Activated T-helper 2 cell treated with anti-CD3 and anti-CD28 coated beads, Interferon-gamma antibody, Interleukin-2, Interleukin-4, amounts not matched to agents 10 μg/mL and 5 μg/mL and 100 μg/mL, durations not matched to agents 14 hours and 24 hours and 36 hours (primary cell): ENCODE data around the gene ADAM20. TPM values are rescaled to one million over a fixed set of nuclear protein-coding genes. Genes with fewer than 3 reads are reported as not detected.

ENCODE experiments used
- DNase-seq: peaks from one replicate; pipeline ENCODE4 v3.0.0; 2021; ENCODE audit warnings: low spot score
- H3K27ac Mint-ChIP-seq: one replicate; pipeline ENCODE4 v1.8.0; 2021; ENCODE audit warnings: mixed read lengths
- H3K27me3 Mint-ChIP-seq: one replicate; pipeline ENCODE4 v1.8.0; 2021; ENCODE audit warnings: low read depth, mixed read lengths
- H3K36me3 Mint-ChIP-seq: one replicate; pipeline ENCODE4 v1.8.0; 2021; ENCODE audit warnings: low read depth, mixed read lengths
- H3K4me1 Mint-ChIP-seq: one replicate; pipeline ENCODE4 v1.8.0; 2021; ENCODE audit warnings: low read depth, mixed read lengths
- H3K4me3 Mint-ChIP-seq: one replicate; pipeline ENCODE4 v1.8.0; 2021; ENCODE audit warnings: low read depth, mild to moderate bottlenecking, moderate library complexity, mixed read lengths
- H3K9me3 Mint-ChIP-seq: one replicate; pipeline ENCODE4 v1.8.0; 2021; ENCODE audit warnings: mixed read lengths
- intact Hi-C: fragments of 100-400 bp; cut with micrococcal nuclease; formaldehyde crosslinking; loops from one replicate; pipeline ENCODE4 v1.15.1; 2023
- total RNA-seq: library from RNA; stranded (reverse); gene quantifications from 2 replicates; pipeline ENCODE4 v1.2.3, GENCODE V29; 2022

The ADAM20 gene
- 0.25 and 0.39 TPM in 2 replicates for total RNA-seq

DNA sequence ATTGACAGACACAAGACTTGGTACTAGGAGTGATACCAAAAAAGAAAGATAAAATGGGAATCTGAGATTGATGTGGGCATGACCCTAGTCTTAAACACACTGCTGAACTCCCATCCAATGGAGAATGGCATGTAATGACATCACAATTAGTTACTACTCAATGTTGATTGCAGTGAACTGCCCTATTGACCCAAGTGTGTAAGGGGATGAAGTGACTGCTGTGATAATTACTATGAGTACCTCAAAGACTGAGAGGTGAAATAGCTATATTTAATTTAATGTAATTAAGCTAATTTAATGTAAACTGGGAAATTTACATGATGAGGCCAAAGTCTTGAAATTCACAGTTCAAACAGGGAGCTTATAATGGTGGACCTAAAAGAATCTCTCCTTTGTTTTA is at the start of gene ADAM20:
Gene ADAM20 (minus strand): TSS at position 101 of the 400 bp plus-strand sequence. CDS start 10,247 bp downstream, outside the sequence.
- Mint-ChIP-seq H3K27ac (no peak within 1 kb of the TSS), H3K27me3 (no peaks in the 10 kb centered on the region), H3K4me1 (peaks cover 23% of the 10 kb centered on the region), H3K4me3 (no peak within 1 kb of the TSS), H3K36me3 (peaks cover 42% of the 10 kb centered on the region), H3K9me3 (peaks cover 36% of the 10 kb centered on the region)
- intact Hi-C loops = no loop called here
- DNase-seq = no peak

DNA sequence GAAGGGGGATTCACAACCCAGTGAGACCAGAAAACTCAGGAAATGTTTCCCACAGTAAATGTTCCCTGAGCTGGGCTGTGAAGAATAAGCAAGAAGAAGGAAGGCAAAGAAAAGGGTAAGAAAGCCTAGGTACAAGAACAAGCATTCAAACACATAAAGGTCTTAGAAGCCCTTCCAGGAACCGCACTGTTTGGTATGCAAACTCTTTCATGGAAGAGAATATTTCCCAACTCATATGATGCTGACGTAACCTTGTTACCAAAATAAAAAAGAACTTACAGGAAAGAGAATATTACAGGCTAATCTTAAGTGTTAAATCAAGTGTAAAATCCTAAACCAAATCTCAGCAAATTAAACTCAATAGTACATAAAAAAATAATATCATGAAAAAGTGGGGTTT is 42.1 kb upstream of the ADAM20 start:
- intact Hi-C loops = no loop called here
- no peak for DNase-seq
- Mint-ChIP-seq H3K36me3 (peaks cover 41% of the 10 kb centered on the region), H3K4me1 (no peaks in the 10 kb centered on the region), H3K27ac (no peak overlapping the region), H3K27me3 (no peaks in the 10 kb centered on the region), H3K9me3 (peaks cover 19% of the 10 kb centered on the region), H3K4me3 (no peak overlapping the region)

DNA sequence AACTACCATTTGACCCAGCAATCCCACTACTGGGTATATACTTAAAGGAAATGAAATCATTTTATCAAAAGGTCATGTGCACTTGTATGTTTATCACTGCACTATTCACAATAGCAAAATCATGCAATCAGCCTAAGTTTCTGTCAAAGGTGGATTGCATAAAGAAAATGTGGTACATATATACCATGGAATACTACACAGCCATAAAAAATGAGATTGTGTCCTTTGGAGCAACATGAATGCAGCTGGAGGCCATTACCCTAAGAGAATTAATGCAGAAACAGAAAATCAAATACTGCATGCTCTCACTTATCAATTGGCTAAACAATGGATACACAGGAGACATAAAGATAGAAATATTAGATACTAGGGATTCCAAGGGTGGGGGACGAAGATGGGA is 38.2 kb upstream of the ADAM20 start:
- intact Hi-C loops = no loop called here
- Mint-ChIP-seq H3K27me3 (no peaks in the 10 kb centered on the region), H3K4me3 (no peak overlapping the region), H3K4me1 (no peaks in the 10 kb centered on the region), H3K9me3 (peaks cover 26% of the 10 kb centered on the region), H3K36me3 (peaks cover 49% of the 10 kb centered on the region), H3K27ac (no peak overlapping the region)
- DNase-seq = no peak

DNA sequence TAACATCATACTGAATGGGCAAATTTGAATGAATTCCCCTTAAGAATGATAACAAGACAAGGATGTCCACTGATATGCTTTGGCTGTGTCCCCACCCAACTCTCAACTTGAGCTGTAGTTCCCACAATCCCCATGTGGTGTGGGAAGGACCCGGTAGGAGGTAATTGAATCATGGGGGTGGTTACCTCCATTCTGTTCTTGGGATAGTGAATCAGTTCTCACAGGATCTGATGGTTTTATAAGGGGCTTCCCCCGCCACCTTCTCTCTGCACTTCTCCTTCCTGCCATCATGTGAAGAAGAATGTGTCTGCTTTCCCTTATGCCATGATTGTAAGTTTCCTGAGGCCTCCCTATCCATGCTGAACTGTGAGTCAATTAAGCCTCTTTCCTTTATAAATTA is 36.3 kb upstream of the ADAM20 start:
- H3K27me3 Mint-ChIP-seq = no peaks in the 10 kb centered on the region
- H3K4me3 Mint-ChIP-seq = no peak overlapping the region
- DNase-seq = no peak
- H3K9me3 Mint-ChIP-seq = peaks cover 29% of the 10 kb centered on the region
- H3K27ac Mint-ChIP-seq = no peak overlapping the region
- peaks cover 3% of the 10 kb centered on the region for H3K4me1 Mint-ChIP-seq
- intact Hi-C loops = no loop called here
- peaks cover 64% of the 10 kb centered on the region for H3K36me3 Mint-ChIP-seq

DNA sequence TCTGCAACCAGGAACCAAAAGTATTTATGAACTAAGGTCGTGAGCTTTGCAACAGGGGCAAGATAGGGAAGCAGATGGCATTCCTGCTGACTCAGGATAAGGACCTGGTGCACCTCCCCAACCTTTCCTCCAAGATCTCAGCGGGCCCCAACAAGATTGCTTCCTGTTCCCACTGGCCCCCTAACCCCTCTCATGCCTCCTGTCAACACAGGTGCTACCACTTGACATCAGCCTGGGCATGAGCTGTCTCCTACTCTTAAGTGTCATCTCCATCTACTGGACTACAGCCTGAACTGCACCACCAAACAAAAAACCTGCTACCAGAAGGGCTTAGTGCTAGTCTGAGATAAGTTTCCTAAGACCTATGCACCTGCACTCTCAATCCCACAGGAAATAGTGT is 33.0 kb upstream of the ADAM20 start:
- H3K36me3 Mint-ChIP-seq = peaks cover 80% of the 10 kb centered on the region
- DNase-seq = peak; percentile 24
- peaks cover 3% of the 10 kb centered on the region for H3K4me1 Mint-ChIP-seq
- no peaks in the 10 kb centered on the region for H3K27me3 Mint-ChIP-seq
- intact Hi-C loops = no loop called here
- H3K27ac Mint-ChIP-seq = no peak overlapping the region
- no peak overlapping the region for H3K4me3 Mint-ChIP-seq
- peaks cover 42% of the 10 kb centered on the region for H3K9me3 Mint-ChIP-seq

DNA sequence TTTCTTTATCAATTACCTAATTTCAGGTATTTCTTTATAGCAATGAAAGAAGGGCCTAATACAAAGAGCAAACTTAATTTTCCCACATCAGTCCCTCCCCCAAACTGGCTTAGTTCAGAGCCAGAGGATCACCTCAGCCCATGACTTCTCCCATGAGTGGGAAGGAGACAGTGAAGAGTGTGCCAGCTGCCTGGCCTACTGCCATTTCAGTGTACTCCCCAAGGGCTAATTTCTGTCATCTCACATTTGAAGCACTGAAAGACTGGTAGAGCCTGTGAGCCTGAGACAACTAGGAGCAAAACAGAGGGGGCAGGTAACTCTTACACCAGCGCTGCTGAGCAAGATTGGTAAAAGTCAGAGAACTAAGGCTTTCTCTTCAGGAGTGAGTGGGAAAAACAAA is 29.1 kb upstream of the ADAM20 start:
- H3K4me3 Mint-ChIP-seq = no peak overlapping the region
- H3K36me3 Mint-ChIP-seq = peaks cover 81% of the 10 kb centered on the region
- H3K27me3 Mint-ChIP-seq = no peaks in the 10 kb centered on the region
- H3K9me3 Mint-ChIP-seq = peaks cover 49% of the 10 kb centered on the region
- intact Hi-C loops = no loop called here
- H3K27ac Mint-ChIP-seq = no peak overlapping the region
- DNase-seq = no peak
- peaks cover 3% of the 10 kb centered on the region for H3K4me1 Mint-ChIP-seq

DNA sequence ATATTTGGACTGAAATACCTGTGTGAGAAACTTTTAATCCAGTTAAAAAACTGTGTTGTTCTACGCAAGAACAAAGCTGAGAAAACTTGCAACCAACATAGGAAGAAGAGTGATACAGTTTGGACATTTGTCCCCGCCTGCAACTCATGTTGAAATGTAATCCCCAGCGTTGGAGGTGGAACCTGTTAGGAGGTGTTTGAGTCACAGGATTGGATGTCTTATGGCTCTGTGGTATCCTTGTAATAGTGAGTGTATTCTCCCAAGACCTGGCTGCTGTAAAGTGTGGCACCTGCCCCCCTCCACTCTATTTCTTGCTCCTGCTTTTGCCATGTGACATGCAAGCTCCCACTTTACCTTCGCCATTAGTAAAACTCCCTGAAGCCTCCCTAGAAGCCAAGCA is 28.6 kb upstream of the ADAM20 start:
- Mint-ChIP-seq H3K27ac (no peak overlapping the region), H3K4me3 (no peak overlapping the region), H3K4me1 (peaks cover 3% of the 10 kb centered on the region), H3K27me3 (no peaks in the 10 kb centered on the region), H3K36me3 (peaks cover 77% of the 10 kb centered on the region), H3K9me3 (peaks cover 49% of the 10 kb centered on the region)
- no peak for DNase-seq
- intact Hi-C loops = no loop called here

DNA sequence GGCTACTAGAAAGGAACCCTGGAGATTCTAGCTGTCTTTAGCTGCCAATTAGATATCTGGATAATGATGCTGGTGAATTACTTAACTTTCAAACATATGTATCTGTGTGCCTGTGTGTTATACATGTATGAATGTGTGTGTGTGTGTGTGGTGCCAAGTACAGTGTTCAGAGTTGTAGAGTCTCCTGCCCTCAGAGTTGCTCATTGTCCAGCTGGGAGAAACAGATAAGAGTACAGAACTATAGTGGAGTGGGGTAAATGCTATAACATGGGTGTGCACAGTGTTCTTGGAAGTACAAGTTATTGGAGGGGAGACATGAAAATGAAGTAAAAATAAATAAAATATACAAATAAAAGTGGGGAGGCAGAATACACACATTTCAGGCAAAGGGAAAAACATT is 23.6 kb upstream of the ADAM20 start:
- no peak for DNase-seq
- Mint-ChIP-seq H3K9me3 (peaks cover 26% of the 10 kb centered on the region), H3K36me3 (peaks cover 34% of the 10 kb centered on the region), H3K4me3 (no peak overlapping the region), H3K27me3 (no peaks in the 10 kb centered on the region), H3K4me1 (no peaks in the 10 kb centered on the region), H3K27ac (no peak overlapping the region)
- intact Hi-C loops = no loop called here

DNA sequence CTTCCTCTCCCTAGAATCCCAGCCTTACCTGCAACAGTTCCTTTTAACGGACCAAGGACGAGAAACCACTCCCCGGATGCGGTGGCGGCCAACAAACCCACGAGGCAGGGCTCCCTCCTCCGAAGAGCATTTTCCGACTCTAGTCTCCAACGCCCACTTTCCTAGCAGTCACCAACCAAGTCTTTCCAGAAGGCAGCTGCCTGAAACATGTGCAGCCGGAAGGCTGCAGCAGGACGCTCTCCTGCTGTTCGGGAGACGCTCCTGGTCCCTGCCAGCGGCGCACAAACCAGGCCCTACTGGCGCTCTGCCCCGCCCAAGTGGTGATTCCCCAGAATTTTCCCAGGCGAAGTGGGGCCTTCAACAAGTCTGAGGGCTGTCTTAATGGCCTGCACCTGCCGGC is 21.1 kb upstream of the ADAM20 start:
- no peak for DNase-seq
- Mint-ChIP-seq H3K9me3 (peaks cover 4% of the 10 kb centered on the region), H3K4me1 (no peaks in the 10 kb centered on the region), H3K36me3 (peaks cover 10% of the 10 kb centered on the region), H3K27ac (no peak overlapping the region), H3K27me3 (no peaks in the 10 kb centered on the region), H3K4me3 (no peak overlapping the region)
- intact Hi-C loops = no loop called here

DNA sequence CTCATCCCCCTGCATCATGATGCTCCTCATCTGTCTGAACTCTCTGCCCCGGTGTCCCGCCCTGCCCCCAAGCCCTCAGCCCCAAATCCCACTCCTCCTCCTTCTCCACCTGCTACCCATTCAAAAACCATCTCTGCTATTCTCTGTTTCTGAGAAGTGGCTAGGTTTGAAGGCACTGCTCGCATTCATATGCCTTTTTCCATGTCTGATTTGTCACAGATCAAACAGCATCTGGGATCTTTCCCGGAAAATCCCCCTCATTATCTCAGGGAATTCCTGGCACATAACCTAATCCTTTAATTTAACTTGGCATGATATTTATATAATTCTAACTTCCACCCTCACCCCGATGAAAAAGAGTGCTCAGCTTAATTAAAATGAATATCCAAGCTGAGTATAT is 3.3 kb upstream of the ADAM20 start:
- peaks cover 26% of the 10 kb centered on the region for H3K4me1 Mint-ChIP-seq
- peaks cover 27% of the 10 kb centered on the region for H3K9me3 Mint-ChIP-seq
- intact Hi-C loops = no loop called here
- no peak overlapping the region for H3K4me3 Mint-ChIP-seq
- no peak for DNase-seq
- no peaks in the 10 kb centered on the region for H3K27me3 Mint-ChIP-seq
- peaks cover 35% of the 10 kb centered on the region for H3K36me3 Mint-ChIP-seq
- no peak overlapping the region for H3K27ac Mint-ChIP-seq

DNA sequence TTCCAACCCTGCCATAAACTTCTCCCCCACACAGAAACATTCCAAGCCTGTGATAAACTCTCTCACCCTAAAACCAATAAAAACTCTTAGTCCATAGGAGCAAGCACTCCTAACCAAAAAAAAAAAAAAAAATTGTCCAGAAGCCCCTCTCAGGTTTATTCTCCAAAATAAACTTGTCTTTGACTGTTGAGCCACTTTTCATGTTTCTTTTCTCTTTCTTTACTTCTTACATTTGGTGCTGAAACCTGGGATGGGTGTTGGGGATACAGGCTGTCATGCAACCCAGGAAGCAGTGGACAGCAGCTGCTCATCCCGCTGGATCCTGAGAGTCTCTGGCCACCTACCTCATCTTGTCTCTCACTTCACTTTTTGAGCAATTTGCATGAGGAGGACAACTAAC is 2.0 kb upstream of the ADAM20 start:
- Mint-ChIP-seq H3K9me3 (peaks cover 36% of the 10 kb centered on the region), H3K27me3 (no peaks in the 10 kb centered on the region), H3K36me3 (peaks cover 43% of the 10 kb centered on the region), H3K27ac (no peak overlapping the region), H3K4me1 (peaks cover 26% of the 10 kb centered on the region), H3K4me3 (no peak overlapping the region)
- intact Hi-C loops = no loop called here
- no peak for DNase-seq

DNA sequence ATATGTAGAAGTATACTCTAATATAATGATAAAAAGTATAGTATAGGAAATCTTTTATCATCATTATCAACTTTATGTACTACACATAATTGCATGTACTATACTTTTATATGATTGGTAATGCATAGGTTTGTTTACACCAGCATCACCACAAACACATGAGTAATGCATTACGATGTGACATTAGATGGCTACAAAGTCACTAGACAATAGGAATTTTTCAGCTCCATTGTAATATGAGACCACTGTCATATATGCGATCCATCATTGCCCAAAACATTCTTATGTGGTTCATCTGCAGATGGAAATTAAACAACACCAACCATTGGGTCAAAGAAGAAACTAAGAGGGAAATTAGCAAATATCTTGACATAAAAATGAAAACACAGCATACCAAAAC is 4.4 kb downstream of the ADAM20 start:
- intact Hi-C loops = no loop called here
- no peaks in the 10 kb centered on the region for H3K27me3 Mint-ChIP-seq
- H3K27ac Mint-ChIP-seq = no peak overlapping the region
- H3K9me3 Mint-ChIP-seq = peaks cover 12% of the 10 kb centered on the region
- peaks cover 3% of the 10 kb centered on the region for H3K4me1 Mint-ChIP-seq
- no peak for DNase-seq
- peaks cover 13% of the 10 kb centered on the region for H3K36me3 Mint-ChIP-seq
- no peak overlapping the region for H3K4me3 Mint-ChIP-seq

DNA sequence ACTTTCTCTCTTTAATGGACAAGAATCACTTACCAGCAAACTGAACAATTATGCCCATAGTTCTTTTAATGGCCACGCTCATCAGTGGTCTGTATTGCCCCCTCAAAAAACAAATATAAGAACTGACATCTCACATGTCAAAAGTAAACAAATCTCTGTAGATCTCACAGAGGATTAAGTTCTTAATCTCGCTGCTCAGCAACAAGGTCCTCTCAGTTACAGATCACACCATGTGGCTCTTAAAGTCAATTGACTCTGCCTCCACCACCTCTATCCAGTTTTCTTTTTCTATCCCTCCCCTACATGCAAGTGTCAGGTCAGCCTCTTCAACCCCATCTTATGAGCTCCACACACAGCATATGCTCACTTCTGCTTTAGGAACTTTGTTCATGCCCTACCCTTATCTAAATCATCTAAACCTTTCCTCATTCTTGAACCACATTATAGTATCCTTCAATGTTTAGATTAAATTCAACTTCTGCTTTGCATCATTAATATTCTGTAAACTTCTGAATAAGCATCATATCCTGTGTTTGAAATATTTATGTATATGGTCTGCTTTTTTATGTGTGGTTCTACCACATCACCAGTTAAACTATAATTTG is 7.2 kb downstream of the ADAM20 start:
- H3K36me3 Mint-ChIP-seq = peaks cover 18% of the 10 kb centered on the region
- no peak overlapping the region for H3K27ac Mint-ChIP-seq
- DNase-seq = no peak
- peaks cover 3% of the 10 kb centered on the region for H3K4me1 Mint-ChIP-seq
- H3K4me3 Mint-ChIP-seq = no peak overlapping the region
- H3K9me3 Mint-ChIP-seq = peaks cover 10% of the 10 kb centered on the region
- no peaks in the 10 kb centered on the region for H3K27me3 Mint-ChIP-seq
- intact Hi-C loops = no loop called here

DNA sequence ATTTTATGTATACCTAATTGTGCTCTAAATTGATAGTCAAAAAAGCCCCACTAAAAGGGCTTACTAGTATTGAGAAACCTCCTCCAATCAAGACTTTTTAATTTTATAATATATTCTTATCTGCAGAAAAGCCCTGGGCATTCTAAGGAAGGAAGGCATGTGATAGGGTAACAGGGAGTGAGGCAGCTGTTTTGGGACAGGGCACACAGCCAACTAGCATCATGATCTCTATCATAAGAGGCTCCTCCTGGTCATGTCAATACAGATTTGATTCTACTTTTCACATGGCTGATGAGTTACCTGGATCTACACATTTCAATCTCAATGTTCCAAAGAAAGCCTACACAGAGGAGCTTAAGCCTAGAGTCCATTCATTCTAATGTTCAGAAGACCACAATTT is 9.1 kb downstream of the ADAM20 start:
- intact Hi-C loops = no loop called here
- Mint-ChIP-seq H3K4me3 (no peak overlapping the region), H3K9me3 (peaks cover 18% of the 10 kb centered on the region), H3K36me3 (peaks cover 22% of the 10 kb centered on the region), H3K4me1 (peaks cover 3% of the 10 kb centered on the region), H3K27me3 (no peaks in the 10 kb centered on the region), H3K27ac (no peak overlapping the region)
- no peak for DNase-seq
